ENCODE results near the gene AANAT. TPM values are rescaled to one million over a fixed set of nuclear protein-coding genes. Genes with fewer than 3 reads are reported as not detected.

AANAT gene
- total and polyA plus RNA-seq, 11 donors, result 0.19 TPM; not detected in 10

GRCh38 chr17:76474894-76475293 lies 7.5 kb downstream of the AANAT start:
- WGBS, 4 donors, result 92 to 96% (median 94%) methylated on average over 15 of the region's 15 CpGs
- H3K4me3 ChIP-seq, result no peak overlapping the region
- TF ChIP-seq POLR2A (IDR thresholded peaks at IDR 0.05), result no peak
- no peak for TF ChIP-seq CTCF (IDR thresholded peaks at IDR 0.05)
- peaks cover 0 to 4% (median 0%) of the 10 kb centered on the region in 12 donors for H3K4me1 ChIP-seq
- no peaks in the 10 kb centered on the region for H3K27me3 ChIP-seq
- intact Hi-C loops (cut with DNase I), result no loop called here
- no peak for DNase-seq
- H3K27ac ChIP-seq, result no peak overlapping the region
- H3K9me3 ChIP-seq, result no peaks in the 10 kb centered on the region
- peaks cover 0 to 96% (median 13%) of the 10 kb centered on the region in 9 donors for H3K36me3 ChIP-seq
- no peak for ATAC-seq

GRCh38 chr17:76475302-76475701 lies 7.9 kb downstream of the AANAT start:
- intact Hi-C loops (cut with DNase I), result no loop called here
- ATAC-seq (no peak), DNase-seq (no peak)
- Histone ChIP-seq H3K27ac (no peak overlapping the region), H3K4me1 (peaks cover 0 to 3% (median 0%) of the 10 kb centered on the region in 12 donors), H3K27me3 (no peaks in the 10 kb centered on the region), H3K36me3 (peaks cover 0 to 92% (median 13%) of the 10 kb centered on the region in 9 donors), H3K4me3 (no peak overlapping the region), H3K9me3 (no peaks in the 10 kb centered on the region)
- WGBS, 4 donors, result 96 to 97% (median 97%) methylated on average over 6 of the region's 6 CpGs
- TF ChIP-seq POLR2A (IDR thresholded peaks at IDR 0.05) (no peak), CTCF (IDR thresholded peaks at IDR 0.05) (no peak)

- no peak overlapping the region for H3K27ac ChIP-seq
- ATAC-seq, result no peak
- H3K27me3 ChIP-seq, result no peaks in the 10 kb centered on the region
- H3K36me3 ChIP-seq, result peaks cover 0 to 89% (median 10%) of the 10 kb centered on the region in 9 donors
- H3K4me3 ChIP-seq, result no peak overlapping the region
- no peaks in the 10 kb centered on the region for H3K9me3 ChIP-seq
- 93 to 98% (median 94%) methylated on average over 14 to 20 of the region's 20 CpGs for WGBS, 4 donors
- peaks cover 0 to 17% (median 0%) of the 10 kb centered on the region in 12 donors for H3K4me1 ChIP-seq
- TF ChIP-seq POLR2A (IDR thresholded peaks at IDR 0.05) (no peak), CTCF (IDR thresholded peaks at IDR 0.05) (no peak)
- DNase-seq, result no peak
- intact Hi-C loops (cut with DNase I), result no loop called here
Measured at GRCh38 chr17:76476736-76477135, 9.3 kb downstream of the AANAT start.

- Histone ChIP-seq H3K36me3 (peaks cover 0 to 81% (median 5%) of the 10 kb centered on the region in 9 donors), H3K4me1 (peaks cover 0 to 24% (median 0%) of the 10 kb centered on the region in 12 donors), H3K27ac (no peak overlapping the region), H3K27me3 (no peaks in the 10 kb centered on the region), H3K9me3 (no peaks in the 10 kb centered on the region), H3K4me3 (no peak overlapping the region)
- no peak for TF ChIP-seq POLR2A (IDR thresholded peaks at IDR 0.05)
- no peak for TF ChIP-seq CTCF (IDR thresholded peaks at IDR 0.05)
- intact Hi-C loops (cut with DNase I), result no loop called here
- 86 to 93% (median 92%) methylated on average over 6 to 15 of the region's 15 CpGs for WGBS, 4 donors
- DNase-seq (no peak), ATAC-seq (no peak)
Measured at GRCh38 chr17:76477576-76477975, 10.2 kb downstream of the AANAT start.
